Calu3 (cell line): Measurements from ENCODE around the gene BBLN. TPM values are rescaled to one million over a fixed set of nuclear protein-coding genes. Genes with fewer than 3 reads are reported as not detected.

Experiments
- BruUV-seq: library from RNA; stranded (reverse); fragments of 400-500 nt; replicated peaks from 2 replicates; lab custom pipeline; 2021; lab: Mats Ljungman, UMichigan
- CTCF ChIA-PET: fragments of 300-600 bp; sonication (Branson Sonifier 250); formaldehyde crosslinking; loops from one replicate; lab custom pipeline; 2022; ENCODE audit warnings: antibody characterized with exemption; lab: Charles Lee
- DNase-seq: peaks from one replicate; pipeline ENCODE4 v3.0.0; 2022
- H3K27ac Mint-ChIP-seq: one replicate; pipeline ENCODE4 v1.8.0; 2022; ENCODE audit warnings: mixed read lengths; ENCODE audit not compliant: unreplicated experiment
- H3K27me3 Mint-ChIP-seq: one replicate; pipeline ENCODE4 v1.8.0; 2022; ENCODE audit warnings: mixed read lengths; ENCODE audit not compliant: unreplicated experiment
- H3K36me3 Mint-ChIP-seq: one replicate; pipeline ENCODE4 v1.8.0; 2022; ENCODE audit warnings: mild to moderate bottlenecking, moderate library complexity, mixed read lengths; ENCODE audit not compliant: insufficient read depth, unreplicated experiment
- H3K4me1 Mint-ChIP-seq: one replicate; pipeline ENCODE4 v1.8.0; 2022; ENCODE audit warnings: mild to moderate bottlenecking, low read depth, mixed read lengths; ENCODE audit not compliant: unreplicated experiment
- H3K4me3 Mint-ChIP-seq: one replicate; pipeline ENCODE4 v1.8.0; 2022; ENCODE audit warnings: mild to moderate bottlenecking, low read depth, moderate library complexity, mixed read lengths; ENCODE audit not compliant: unreplicated experiment
- H3K9me3 Mint-ChIP-seq: one replicate; pipeline ENCODE4 v1.8.0; 2022; ENCODE audit warnings: low read depth, mixed read lengths; ENCODE audit not compliant: unreplicated experiment
- CTCF ChIP-seq: fragments of 200-600 bp; IDR thresholded peaks from one replicate; pipeline ENCODE4 v1.8.0; 2022; ENCODE audit warnings: antibody characterized with exemption; ENCODE audit not compliant: unreplicated experiment
- intact Hi-C: fragments of 100-400 bp; cut with micrococcal nuclease; formaldehyde crosslinking; loops from one replicate; pipeline ENCODE4 v1.10.0; 2022; ENCODE audit not compliant: unreplicated experiment
- total RNA-seq: library from RNA; stranded (reverse); gene quantifications from 2 replicates; pipeline ENCODE4 v1.2.3, GENCODE V29; 2022

The BBLN gene
- total RNA-seq, 1 experiment from 2014 or later, result 82.3 TPM

- Mint-ChIP-seq H3K36me3 (peaks cover 86% of the 10 kb centered on the region), H3K27ac (no peak overlapping the region), H3K4me1 (peaks cover 19% of the 10 kb centered on the region), H3K4me3 (peak overlapping the region; percentile 94), H3K9me3 (peaks cover 2% of the 10 kb centered on the region), H3K27me3 (no peaks in the 10 kb centered on the region)
- no peak for DNase-seq
- CTCF ChIA-PET, result interaction anchor here (0.7 to 1.4 kb wide), 6 partner anchors 25 to 66 kb away, joined by 3 to 6 read pairs (median 4); partner anchors contain the start of genes BBLN and LCN2
- intact Hi-C loops, result no loop called here
- no peak for TF ChIP-seq CTCF
- BruUV-seq, result no TSS peak
Measured at GRCh38 chr9:128124451-128124850, 35.6 kb upstream of the BBLN start.

GRCh38 chr9:128124873-128125579 is 35.0 kb upstream of the BBLN start:
- Mint-ChIP-seq H3K27ac (peak overlapping the region; percentile 72), H3K4me3 (peak overlapping the region; percentile 94), H3K9me3 (peaks cover 3% of the 10 kb centered on the region), H3K36me3 (peaks cover 89% of the 10 kb centered on the region), H3K27me3 (no peaks in the 10 kb centered on the region), H3K4me1 (peaks cover 22% of the 10 kb centered on the region)
- intact Hi-C loops, result no loop called here
- no TSS peak for BruUV-seq
- CTCF ChIA-PET, result interaction anchor here (0.7 to 1.4 kb wide), 7 partner anchors 12 to 65 kb away, joined by 3 to 6 read pairs (median 4); partner anchors contain the start of genes BBLN and LCN2
- peak; percentile 86 for DNase-seq
- TF ChIP-seq CTCF, result peak; percentile 55

- Mint-ChIP-seq H3K36me3 (peaks cover 82% of the 10 kb centered on the region), H3K4me3 (peak overlapping the region; percentile 94), H3K4me1 (peaks cover 22% of the 10 kb centered on the region), H3K27me3 (no peaks in the 10 kb centered on the region), H3K9me3 (peaks cover 3% of the 10 kb centered on the region), H3K27ac (peak overlapping the region; percentile 72)
- intact Hi-C loops, result no loop called here
- TF ChIP-seq CTCF, result no peak
- no peak for DNase-seq
- CTCF ChIA-PET, result interaction anchor here (0.6 to 1.4 kb wide), 5 partner anchors 12 to 66 kb away, joined by 3 to 4 read pairs (median 3); no protein-coding TSS in a partner anchor
- no TSS peak for BruUV-seq
Measured at GRCh38 chr9:128125580-128126354, 34.3 kb upstream of the BBLN start.

- CTCF ChIA-PET, result interaction anchor here (0.9 kb wide), 1 partner anchor 10 kb away, joined by 3 read pairs; no protein-coding TSS in a partner anchor
- TF ChIP-seq CTCF, result no peak
- peaks cover 22% of the 10 kb centered on the region for H3K4me1 Mint-ChIP-seq
- no TSS peak for BruUV-seq
- peak within 1 kb of the TSS; percentile 98 for H3K27ac Mint-ChIP-seq
- DNase-seq, result peak; percentile 74
- intact Hi-C loops, result no loop called here
- H3K27me3 Mint-ChIP-seq, result no peaks in the 10 kb centered on the region
- peaks cover 3% of the 10 kb centered on the region for H3K9me3 Mint-ChIP-seq
- peak within 1 kb of the TSS; percentile 94 for H3K4me3 Mint-ChIP-seq
- peaks cover 69% of the 10 kb centered on the region for H3K36me3 Mint-ChIP-seq
Measured at GRCh38 chr9:128127568-128127989, 32.5 kb upstream of the BBLN start, which contains the start of gene PTGES2. Gene PTGES2, minus strand, starts transcription at chr9:128127729. Its CDS starts 12 bp downstream, at chr9:128127717.
